Kidney epithelial cell (primary cell): ENCODE measurements around the gene HOXA2. TPM values are rescaled to one million over a fixed set of nuclear protein-coding genes. Genes with fewer than 3 reads are reported as not detected.

Experiments used
- DNase-seq: peaks from one replicate; pipeline ENCODE4 v3.0.0-alpha.2; 2010; ENCODE audit warnings: low read depth
- H3K27me3 ChIP-seq: 2 replicates; pipeline ENCODE4 v1.6.0; 2011; ENCODE audit warnings: low read length; ENCODE audit not compliant: control insufficient read depth, insufficient read depth
- H3K36me3 ChIP-seq: 2 replicates; pipeline ENCODE4 v1.5.1; 2011; ENCODE audit warnings: low read length; ENCODE audit not compliant: control insufficient read depth, insufficient read depth
- H3K4me3 ChIP-seq: 2 replicates; pipeline ENCODE4 v1.5.1; 2011; ENCODE audit warnings: low read depth, mild to moderate bottlenecking, control low read depth, low read length
- CTCF ChIP-seq: IDR thresholded peaks from 2 replicates; pipeline ENCODE4 v1.5.1; 2011; ENCODE audit warnings: mild to moderate bottlenecking, moderate library complexity, low read length, control low read depth, inconsistent platforms; ENCODE audit not compliant: insufficient read depth, poor library complexity, severe bottlenecking
- total RNA-seq: library from RNA; depleted of rRNA; stranded (reverse); fragments of >200 nt; gene quantifications from 2 replicates; pipeline ENCODE4 v1.2.3, GENCODE V29; 2015

The HOXA2 gene
- total RNA-seq, 1 donor from 2014 or later = 1.1 TPM

- peak overlapping the region; percentile 71 for H3K4me3 ChIP-seq
Observed at GRCh38 chr7:27148031-27148755, 45.7 kb upstream of the HOXA2 start.

GRCh38 chr7:27147199-27148030 lies 44.9 kb upstream of the HOXA2 start, which contains the start of gene HOXA6:
Gene HOXA6 (minus strand): TSS chr7:27147774. CDS start chr7:27147749, 25 bp downstream.
- no peak for DNase-seq
- Histone ChIP-seq H3K36me3 (peaks cover 3% of the 10 kb centered on the region), H3K27me3 (peaks cover 2% of the 10 kb centered on the region), H3K4me3 (peak within 1 kb of the TSS; percentile 71)
- no peak for TF ChIP-seq CTCF

More at GRCh38 chr7:27148031-27148755, 45.7 kb upstream of the HOXA2 start:
- Histone ChIP-seq H3K36me3 (peaks cover 1% of the 10 kb centered on the region), H3K27me3 (no peaks in the 10 kb centered on the region)
- TF ChIP-seq CTCF = no peak
- DNase-seq = no peak

GRCh38 chr7:27146491-27147198 lies 44.2 kb upstream of the HOXA2 start:
- no peak for DNase-seq
- TF ChIP-seq CTCF = no peak
- Histone ChIP-seq H3K36me3 (peaks cover 3% of the 10 kb centered on the region), H3K27me3 (peaks cover 2% of the 10 kb centered on the region), H3K4me3 (peak overlapping the region; percentile 71)

- Histone ChIP-seq H3K36me3 (peaks cover 3% of the 10 kb centered on the region), H3K4me3 (peak overlapping the region; percentile 21), H3K27me3 (peaks cover 2% of the 10 kb centered on the region)
- no peak for DNase-seq
- no peak for TF ChIP-seq CTCF
Observed at GRCh38 chr7:27145914-27146412, 43.5 kb upstream of the HOXA2 start.

GRCh38 chr7:27145165-27145913 lies 42.9 kb upstream of the HOXA2 start:
- no peak for DNase-seq
- peak overlapping the region; percentile 21 for H3K4me3 ChIP-seq
- peaks cover 2% of the 10 kb centered on the region for H3K27me3 ChIP-seq
- peaks cover 3% of the 10 kb centered on the region for H3K36me3 ChIP-seq
- TF ChIP-seq CTCF = no peak
